HFF-Myc (cell line): Measurements from ENCODE around the gene DLG2.
A peak's percentile ranks its signal among the peaks of the same experiment; 100 is the strongest.

Experiments used
- DNase-seq: peaks from one replicate; pipeline ENCODE4 v3.0.0-alpha.2; 2011; ENCODE audit warnings: low read depth; ENCODE audit errors: extremely low read depth
- H3K4me3 ChIP-seq: replicated peaks from 2 replicates; pipeline ENCODE4 v1.5.1; 2011; ENCODE audit warnings: low read depth, mild to moderate bottlenecking, control low read depth, low read length
- TF ChIP-seq, protein P1 (sequence below): IDR thresholded peaks from 2 replicates; pipeline ENCODE4 v1.5.1; 2012; ENCODE audit warnings: mild to moderate bottlenecking, low read depth, low read length, control low read depth; ENCODE audit errors: missing control alignments

Gene DLG2

GRCh38 chr11:83674102-83674896 lies 1952.8 kb downstream of the DLG2 start:
- TF ChIP-seq, protein P1, sequence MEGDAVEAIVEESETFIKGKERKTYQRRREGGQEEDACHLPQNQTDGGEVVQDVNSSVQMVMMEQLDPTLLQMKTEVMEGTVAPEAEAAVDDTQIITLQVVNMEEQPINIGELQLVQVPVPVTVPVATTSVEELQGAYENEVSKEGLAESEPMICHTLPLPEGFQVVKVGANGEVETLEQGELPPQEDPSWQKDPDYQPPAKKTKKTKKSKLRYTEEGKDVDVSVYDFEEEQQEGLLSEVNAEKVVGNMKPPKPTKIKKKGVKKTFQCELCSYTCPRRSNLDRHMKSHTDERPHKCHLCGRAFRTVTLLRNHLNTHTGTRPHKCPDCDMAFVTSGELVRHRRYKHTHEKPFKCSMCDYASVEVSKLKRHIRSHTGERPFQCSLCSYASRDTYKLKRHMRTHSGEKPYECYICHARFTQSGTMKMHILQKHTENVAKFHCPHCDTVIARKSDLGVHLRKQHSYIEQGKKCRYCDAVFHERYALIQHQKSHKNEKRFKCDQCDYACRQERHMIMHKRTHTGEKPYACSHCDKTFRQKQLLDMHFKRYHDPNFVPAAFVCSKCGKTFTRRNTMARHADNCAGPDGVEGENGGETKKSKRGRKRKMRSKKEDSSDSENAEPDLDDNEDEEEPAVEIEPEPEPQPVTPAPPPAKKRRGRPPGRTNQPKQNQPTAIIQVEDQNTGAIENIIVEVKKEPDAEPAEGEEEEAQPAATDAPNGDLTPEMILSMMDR, result no peak
- H3K4me3 ChIP-seq, result no peak overlapping the region
- no peak for DNase-seq

GRCh38 chr11:83671289-83671688 lies 1955.9 kb downstream of the DLG2 start:
- TF ChIP-seq, protein P1, result no peak
- no peak for DNase-seq
- no peak overlapping the region for H3K4me3 ChIP-seq

DNA sequence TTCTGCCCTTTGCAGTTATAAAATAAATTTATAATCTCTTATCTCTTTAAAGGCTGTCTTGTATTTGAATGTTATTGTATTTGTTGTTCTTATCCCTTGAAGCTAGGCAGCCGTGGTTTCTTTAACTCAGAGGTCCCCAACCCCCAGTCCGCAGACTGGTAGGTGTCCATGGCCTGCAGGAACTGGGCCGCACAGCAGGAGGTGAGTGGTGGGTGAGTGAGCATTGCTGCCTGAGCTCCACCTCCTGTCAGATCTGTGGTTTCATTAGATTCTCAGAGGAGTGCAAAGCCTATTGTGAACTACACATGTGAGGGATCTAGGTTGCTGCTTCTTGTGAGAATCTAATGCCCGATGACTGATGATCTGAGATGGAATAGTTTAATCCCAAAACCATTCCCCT lies 1961.0 kb downstream of the DLG2 start:
- TF ChIP-seq, protein P1, result no peak
- no peak for DNase-seq
- no peak overlapping the region for H3K4me3 ChIP-seq

GRCh38 chr11:83663988-83664387 lies 1963.2 kb downstream of the DLG2 start:
- TF ChIP-seq, protein P1, result no peak
- no peak for DNase-seq

GRCh38 chr11:83663446-83663845 lies 1963.7 kb downstream of the DLG2 start:
- peak; percentile 2 for DNase-seq
- TF ChIP-seq, protein P1, result no peak
- no peak overlapping the region for H3K4me3 ChIP-seq

More at GRCh38 chr11:83663988-83664387, 1963.2 kb downstream of the DLG2 start:
- H3K4me3 ChIP-seq, result no peak overlapping the region

GRCh38 chr11:83662494-83662893 lies 1964.7 kb downstream of the DLG2 start:
- TF ChIP-seq, protein P1, result no peak
- no peak overlapping the region for H3K4me3 ChIP-seq
- DNase-seq, result no peak
